Measurements from ENCODE around the gene GADD45G.

Gene GADD45G

DNA sequence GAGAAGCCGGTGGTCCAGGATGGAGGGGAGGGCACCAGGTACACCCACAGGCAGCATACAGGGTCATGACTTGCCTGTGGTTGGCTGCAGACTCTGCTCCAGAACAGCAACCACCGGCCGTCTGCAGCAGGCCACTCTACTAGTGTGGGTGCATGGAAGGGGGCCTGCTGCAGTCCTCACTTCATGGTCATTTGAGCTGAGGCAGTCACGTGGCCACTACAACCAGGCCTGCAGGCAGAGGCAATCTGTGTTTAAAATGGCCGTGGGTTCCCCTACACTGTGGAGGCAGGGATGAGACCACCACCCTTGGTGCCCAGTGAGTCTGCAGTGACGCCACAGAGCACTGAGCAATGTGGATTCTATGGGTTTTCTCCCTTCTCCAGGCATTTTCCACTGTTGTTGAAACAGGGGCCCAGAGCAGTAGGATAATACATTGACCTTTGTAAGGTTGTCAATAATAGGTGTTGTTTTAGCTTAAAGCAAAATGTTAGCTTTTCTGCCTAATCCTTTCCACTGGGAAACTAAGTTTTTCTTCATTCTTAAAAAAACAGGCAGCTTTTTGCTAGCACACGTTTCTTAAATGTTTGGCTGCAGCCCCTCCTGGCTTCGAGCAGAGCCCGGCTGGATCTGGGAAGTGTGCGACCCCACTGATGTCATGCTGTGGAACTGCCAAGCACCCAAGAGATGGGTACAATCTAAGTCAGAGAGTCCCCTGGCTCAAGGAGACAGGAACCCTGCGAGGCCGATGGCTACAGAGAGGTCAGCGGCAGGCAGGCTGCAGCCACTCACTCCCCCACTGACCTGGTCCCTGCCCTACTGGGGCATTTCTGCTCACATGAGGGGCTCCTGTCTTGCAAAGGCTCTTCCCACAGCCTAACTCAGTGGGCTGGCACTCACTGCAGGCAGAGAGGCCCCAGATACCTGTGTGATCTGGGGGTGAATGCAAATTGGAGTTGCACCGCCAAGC lies 21.2 kb downstream of the GADD45G start:
- Histone ChIP-seq H3K9ac (ENCODE audit: low read depth, low read length) (no peak overlapping the region), H3K9me3 (ENCODE audit: control insufficient read depth, insufficient read depth, low read length) (no peaks in the 10 kb centered on the region), H3K4me1 (ENCODE audit: insufficient read depth, low read length) (no peaks in the 10 kb centered on the region; the same call in 1 of the 2 replicates), H3K36me3 (ENCODE audit: insufficient read depth, low read length) (no peaks in the 10 kb centered on the region)

DNA sequence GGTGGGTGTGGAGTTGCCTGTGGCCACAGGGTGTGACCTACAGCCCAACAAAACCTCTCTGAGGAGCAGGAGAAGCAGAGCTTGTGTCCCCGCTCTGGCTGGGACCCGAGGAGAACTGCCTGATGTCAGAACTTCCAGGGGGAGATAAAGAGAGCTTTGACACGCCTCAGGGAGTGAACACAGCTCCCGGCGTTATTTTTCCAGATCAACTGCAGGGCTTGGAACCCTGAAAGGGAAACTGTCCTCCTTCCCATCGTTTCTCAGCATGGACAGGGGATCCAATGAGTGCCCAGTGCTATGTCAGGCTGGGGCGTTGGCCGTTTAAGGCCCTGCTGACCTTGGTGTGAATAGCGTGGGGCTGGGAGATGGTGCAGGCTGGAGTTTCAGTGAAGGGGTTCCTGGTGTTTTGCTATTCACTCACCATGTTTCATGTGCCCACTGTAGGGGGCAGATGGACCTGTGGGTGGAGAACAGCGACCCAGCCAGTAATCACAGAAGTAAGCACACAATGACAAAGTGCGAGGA lies 22.0 kb downstream of the GADD45G start:
- Histone ChIP-seq H3K36me3 (ENCODE audit: insufficient read depth, low read length) (no peaks in the 10 kb centered on the region), H3K4me1 (ENCODE audit: insufficient read depth, low read length) (no peaks in the 10 kb centered on the region; the same call in 1 of the 2 replicates), H3K9ac (ENCODE audit: low read depth, low read length) (no peak overlapping the region), H3K9me3 (ENCODE audit: control insufficient read depth, insufficient read depth, low read length) (no peaks in the 10 kb centered on the region)

DNA sequence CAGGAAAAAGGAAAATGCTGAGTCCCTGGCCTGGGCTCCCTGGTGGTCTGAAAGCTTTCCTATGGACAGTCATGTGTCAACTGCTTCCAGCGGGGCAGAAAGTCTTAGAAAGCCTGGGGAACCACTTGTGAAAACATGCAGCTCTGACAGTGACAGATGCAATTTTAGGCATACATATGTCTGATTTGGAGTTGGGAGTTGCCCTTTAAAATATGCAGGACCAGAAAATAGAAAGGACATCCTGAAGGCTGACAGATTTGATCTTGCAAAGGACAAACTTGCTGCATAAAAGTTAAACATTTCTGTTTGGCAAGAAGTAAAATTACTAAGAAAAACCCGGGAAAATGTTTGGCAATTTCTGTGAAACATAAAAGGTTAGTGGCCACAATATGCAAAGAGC lies 23.8 kb downstream of the GADD45G start:
- H3K36me3 ChIP-seq (ENCODE audit: insufficient read depth, low read length) = no peaks in the 10 kb centered on the region
- no peak overlapping the region for H3K9ac ChIP-seq (ENCODE audit: low read depth, low read length)
- H3K9me3 ChIP-seq (ENCODE audit: control insufficient read depth, insufficient read depth, low read length) = no peaks in the 10 kb centered on the region
- no peaks in the 10 kb centered on the region for H3K4me1 ChIP-seq (ENCODE audit: insufficient read depth, low read length)

GRCh38 chr9:89629081-89629976 lies 24.5 kb downstream of the GADD45G start:
- Histone ChIP-seq H3K36me3 (ENCODE audit: insufficient read depth, low read length) (no peaks in the 10 kb centered on the region), H3K9me3 (ENCODE audit: control insufficient read depth, insufficient read depth, low read length) (no peaks in the 10 kb centered on the region), H3K4me1 (ENCODE audit: insufficient read depth, low read length) (no peaks in the 10 kb centered on the region), H3K9ac (ENCODE audit: low read depth, low read length) (no peak overlapping the region)

DNA sequence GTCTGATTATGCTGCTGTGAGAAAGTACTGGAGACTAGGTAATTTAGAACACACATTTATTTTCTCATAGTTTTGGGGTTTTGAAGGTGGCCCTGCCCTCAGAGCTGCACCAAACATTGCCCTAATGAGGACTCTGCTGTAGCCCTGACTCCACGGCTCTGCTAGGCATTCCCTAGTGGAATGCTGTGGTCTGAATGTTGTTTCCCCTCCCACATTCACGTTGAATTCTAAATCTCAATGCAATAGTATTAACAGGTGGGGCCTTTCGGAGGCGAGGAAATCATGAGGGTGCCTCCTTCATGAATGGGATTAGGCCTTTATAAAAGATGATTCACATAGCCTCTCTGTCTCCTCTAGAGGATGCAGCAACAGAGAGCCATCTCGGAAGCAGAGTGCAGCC lies 25.7 kb downstream of the GADD45G start:
- H3K36me3 ChIP-seq (ENCODE audit: insufficient read depth, low read length) = no peaks in the 10 kb centered on the region
- no peaks in the 10 kb centered on the region for H3K9me3 ChIP-seq (ENCODE audit: control insufficient read depth, insufficient read depth, low read length)
- no peaks in the 10 kb centered on the region for H3K4me1 ChIP-seq (ENCODE audit: insufficient read depth, low read length)
- no peak overlapping the region for H3K9ac ChIP-seq (ENCODE audit: low read depth, low read length)

- no peaks in the 10 kb centered on the region for H3K9me3 ChIP-seq (ENCODE audit: control insufficient read depth, insufficient read depth, low read length)
- H3K36me3 ChIP-seq (ENCODE audit: insufficient read depth, low read length) = no peaks in the 10 kb centered on the region
- no peak overlapping the region for H3K9ac ChIP-seq (ENCODE audit: low read depth, low read length)
- no peaks in the 10 kb centered on the region for H3K4me1 ChIP-seq (ENCODE audit: insufficient read depth, low read length)
These were observed 26.6 kb downstream of the GADD45G start for GRCh38 chr9:89631384-89631783.

GRCh38 chr9:89632192-89632733 lies 27.5 kb downstream of the GADD45G start:
- H3K9ac ChIP-seq (ENCODE audit: low read depth, low read length) = no peak overlapping the region
- no peaks in the 10 kb centered on the region for H3K36me3 ChIP-seq (ENCODE audit: insufficient read depth, low read length)
- no peaks in the 10 kb centered on the region for H3K4me1 ChIP-seq (ENCODE audit: insufficient read depth, low read length)
- H3K9me3 ChIP-seq (ENCODE audit: control insufficient read depth, insufficient read depth, low read length) = no peaks in the 10 kb centered on the region

- Histone ChIP-seq H3K9ac (ENCODE audit: low read depth, low read length) (no peak overlapping the region), H3K4me1 (ENCODE audit: insufficient read depth, low read length) (no peaks in the 10 kb centered on the region), H3K36me3 (ENCODE audit: insufficient read depth, low read length) (no peaks in the 10 kb centered on the region), H3K9me3 (ENCODE audit: control insufficient read depth, insufficient read depth, low read length) (no peaks in the 10 kb centered on the region)
These were observed 27.9 kb downstream of the GADD45G start for GRCh38 chr9:89632736-89633135.

- Histone ChIP-seq H3K4me1 (ENCODE audit: insufficient read depth, low read length) (no peaks in the 10 kb centered on the region), H3K36me3 (ENCODE audit: insufficient read depth, low read length) (no peaks in the 10 kb centered on the region), H3K9ac (ENCODE audit: low read depth, low read length) (no peak overlapping the region), H3K9me3 (ENCODE audit: control insufficient read depth, insufficient read depth, low read length) (no peaks in the 10 kb centered on the region)
These were observed 28.6 kb downstream of the GADD45G start for GRCh38 chr9:89633404-89633803.

DNA sequence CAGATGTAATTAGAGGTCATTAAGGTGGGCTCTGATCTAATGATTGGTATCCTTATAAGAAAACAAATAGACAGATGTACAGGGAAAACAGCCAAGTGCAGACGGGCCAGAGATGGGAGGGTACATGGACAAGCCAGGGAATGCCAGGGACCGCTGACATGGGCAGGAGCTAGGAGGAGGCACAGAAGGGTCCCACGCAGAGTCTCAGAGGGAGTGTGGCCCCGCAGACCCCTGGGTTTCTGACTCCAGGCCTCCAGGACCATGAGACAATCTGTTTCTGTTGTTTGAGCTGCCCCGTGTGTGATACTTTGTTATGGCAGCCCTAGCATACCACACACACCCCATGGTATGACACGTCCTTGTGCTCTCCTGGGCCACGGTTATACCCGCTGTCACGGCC lies 29.1 kb downstream of the GADD45G start:
- no peaks in the 10 kb centered on the region for H3K9me3 ChIP-seq (ENCODE audit: control insufficient read depth, insufficient read depth, low read length)
- no peak overlapping the region for H3K9ac ChIP-seq (ENCODE audit: low read depth, low read length)
- H3K4me1 ChIP-seq (ENCODE audit: insufficient read depth, low read length) = no peaks in the 10 kb centered on the region
- H3K36me3 ChIP-seq (ENCODE audit: insufficient read depth, low read length) = no peaks in the 10 kb centered on the region

- Histone ChIP-seq H3K4me1 (ENCODE audit: insufficient read depth, low read length) (no peaks in the 10 kb centered on the region; the same call in 1 of the 2 replicates), H3K36me3 (ENCODE audit: insufficient read depth, low read length) (no peaks in the 10 kb centered on the region), H3K9me3 (ENCODE audit: control insufficient read depth, insufficient read depth, low read length) (no peaks in the 10 kb centered on the region), H3K9ac (ENCODE audit: low read depth, low read length) (no peak overlapping the region)
These were observed 30.4 kb downstream of the GADD45G start for GRCh38 chr9:89634995-89635742.

DNA sequence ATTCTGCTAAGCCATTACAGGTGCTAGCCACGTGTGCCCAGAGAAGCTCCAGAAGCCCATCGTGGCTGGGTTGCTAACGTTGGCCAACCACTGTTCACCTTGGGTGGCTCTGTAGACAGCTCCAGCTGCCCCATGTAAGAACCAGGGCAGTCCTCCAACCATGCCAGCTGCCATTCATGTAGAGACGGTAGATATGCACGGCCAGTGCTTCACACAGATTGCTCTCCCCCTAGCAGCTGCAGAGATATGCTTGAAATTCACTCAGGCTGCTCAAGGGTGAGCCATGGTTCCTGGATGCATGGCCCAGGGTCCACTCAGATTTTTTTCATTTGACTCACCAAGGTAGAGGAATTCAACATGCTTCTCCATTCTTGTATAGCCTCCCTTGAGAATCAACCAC lies 31.0 kb downstream of the GADD45G start:
- no peaks in the 10 kb centered on the region for H3K9me3 ChIP-seq (ENCODE audit: control insufficient read depth, insufficient read depth, low read length)
- no peak overlapping the region for H3K9ac ChIP-seq (ENCODE audit: low read depth, low read length)

DNA sequence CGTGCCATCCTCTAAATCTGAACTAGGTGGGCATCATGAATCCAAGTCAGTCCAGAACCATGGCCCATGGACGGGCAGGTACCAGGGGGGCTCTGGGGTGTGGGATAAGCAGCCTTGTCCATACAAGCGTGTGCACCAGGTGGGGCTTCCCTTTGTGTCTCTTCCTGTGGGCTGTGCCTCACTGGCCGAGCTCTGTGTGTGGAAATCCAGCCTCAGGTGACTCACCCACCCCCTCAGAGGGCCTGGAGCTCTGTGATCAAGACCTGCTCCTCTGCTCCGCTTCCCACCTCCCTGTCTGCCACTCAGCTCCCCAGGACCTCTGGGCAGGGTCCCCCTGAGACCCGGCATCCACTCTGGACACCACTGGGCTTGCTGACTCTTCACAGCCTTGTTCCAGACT lies 33.0 kb downstream of the GADD45G start:
- H3K9me3 ChIP-seq (ENCODE audit: control insufficient read depth, insufficient read depth, low read length) = no peaks in the 10 kb centered on the region
- H3K4me1 ChIP-seq (ENCODE audit: insufficient read depth, low read length) = no peaks in the 10 kb centered on the region; the same call in 1 of the 2 replicates
- H3K9ac ChIP-seq (ENCODE audit: low read depth, low read length) = no peak overlapping the region
- H3K36me3 ChIP-seq (ENCODE audit: insufficient read depth, low read length) = no peaks in the 10 kb centered on the region

More for the DNA sequence above, 31.0 kb downstream of the GADD45G start:
- Histone ChIP-seq H3K4me1 (ENCODE audit: insufficient read depth, low read length) (no peaks in the 10 kb centered on the region; the same call in 1 of the 2 replicates), H3K36me3 (ENCODE audit: insufficient read depth, low read length) (no peaks in the 10 kb centered on the region)

Data from ES-I3 (cell line).